Nephron (organoid): ENCODE results near the gene DNAJC27.
"Not testable (repeated sequence)": the region's sequence is repeated elsewhere in the genome, so short reads cannot be mapped to it uniquely, and the experiment has no call there.

Experiments used
- H3K27ac Mint-ChIP-seq, 3 experiments: 2 replicates each; pipeline ENCODE4 v1.8.0; 2020; ENCODE audit warnings: mixed read lengths in 3 of 3, mild to moderate bottlenecking in 2 of 3, moderate library complexity in 1 of 3
- H3K27me3 Mint-ChIP-seq: 2 replicates; pipeline ENCODE4 v1.8.0; 2021; ENCODE audit warnings: low read depth, mild to moderate bottlenecking, moderate library complexity, mixed read lengths
- H3K36me3 Mint-ChIP-seq: 2 replicates; pipeline ENCODE4 v1.8.0; 2020; ENCODE audit warnings: low read depth, mixed read lengths
- H3K4me1 Mint-ChIP-seq: 2 replicates; pipeline ENCODE4 v1.8.0; 2020; ENCODE audit warnings: mixed read lengths
- H3K4me3 Mint-ChIP-seq, 3 experiments: 2 replicates each; pipeline ENCODE4 v1.8.0; 2020; ENCODE audit warnings: mild to moderate bottlenecking in 3 of 3, mixed read lengths in 3 of 3, moderate library complexity in 2 of 3
- H3K9me3 Mint-ChIP-seq: 2 replicates; pipeline ENCODE4 v1.8.0; 2020; ENCODE audit warnings: mixed read lengths
- CTCF ChIP-seq, 3 experiments: fragments of 200-600 bp; sonication (generic); IDR thresholded peaks; one replicate each; pipeline ENCODE4 v1.5.0; 2021; ENCODE audit warnings: antibody characterized with exemption in 3 of 3; ENCODE audit not compliant: unreplicated experiment in 3 of 3

The DNAJC27 gene

GRCh38 chr2:25001325-25001637, 29.5 kb upstream of the DNAJC27 start:
- Mint-ChIP-seq H3K4me3 (no peak overlapping the region), H3K27ac (peak overlapping the region in 2 of 3 experiments; percentile 12 to 85), H3K27me3 (peaks cover 7% of the 10 kb centered on the region), H3K36me3 (no peaks in the 10 kb centered on the region), H3K9me3 (no peaks in the 10 kb centered on the region), H3K4me1 (peaks cover 26% of the 10 kb centered on the region)
- TF ChIP-seq CTCF (IDR thresholded peaks at IDR 0.05; ENCODE audit: unreplicated experiment in 3 of 3), result no peak

GRCh38 chr2:25000503-25001324, 29.0 kb upstream of the DNAJC27 start:
- H3K27me3 Mint-ChIP-seq, result peaks cover 7% of the 10 kb centered on the region
- peaks cover 26% of the 10 kb centered on the region for H3K4me1 Mint-ChIP-seq
- peak overlapping the region in 2 of 3 experiments; percentile 0 to 8 for H3K4me3 Mint-ChIP-seq
- TF ChIP-seq CTCF (IDR thresholded peaks at IDR 0.05; ENCODE audit: unreplicated experiment in 3 of 3), result no peak
- peak overlapping the region; percentile 41 to 85 (median 74) for H3K27ac Mint-ChIP-seq
- H3K9me3 Mint-ChIP-seq, result no peaks in the 10 kb centered on the region
- H3K36me3 Mint-ChIP-seq, result no peaks in the 10 kb centered on the region

GRCh38 chr2:25000036-25000435, 28.3 kb upstream of the DNAJC27 start:
- Mint-ChIP-seq H3K27me3 (peaks cover 7% of the 10 kb centered on the region), H3K36me3 (no peaks in the 10 kb centered on the region), H3K4me3 (peak overlapping the region in 1 of 3 experiments; percentile 8), H3K4me1 (peaks cover 26% of the 10 kb centered on the region), H3K9me3 (no peaks in the 10 kb centered on the region), H3K27ac (peak overlapping the region; percentile 41 to 85 (median 74))
- no peak for TF ChIP-seq CTCF (IDR thresholded peaks at IDR 0.05; ENCODE audit: unreplicated experiment in 3 of 3)

GRCh38 chr2:24999097-24999496, 27.3 kb upstream of the DNAJC27 start:
- H3K36me3 Mint-ChIP-seq, H3K9me3 Mint-ChIP-seq, H3K27me3 Mint-ChIP-seq, H3K4me3 Mint-ChIP-seq, H3K27ac Mint-ChIP-seq: not testable (repeated sequence)
- peaks cover 27% of the 10 kb centered on the region for H3K4me1 Mint-ChIP-seq

GRCh38 chr2:24994146-24994724, 22.5 kb upstream of the DNAJC27 start:
- Mint-ChIP-seq H3K4me1 (peaks cover 10% of the 10 kb centered on the region), H3K9me3 (peaks cover 5% of the 10 kb centered on the region), H3K27ac (peak overlapping the region in 2 of 3 experiments; percentile 1 to 3), H3K27me3 (peaks cover 3% of the 10 kb centered on the region), H3K4me3 (no peak overlapping the region), H3K36me3 (no peaks in the 10 kb centered on the region)
- no peak for TF ChIP-seq CTCF (IDR thresholded peaks at IDR 0.05; ENCODE audit: unreplicated experiment in 3 of 3)

- no peak overlapping the region for H3K4me3 Mint-ChIP-seq
- peaks cover 10% of the 10 kb centered on the region for H3K4me1 Mint-ChIP-seq
- peaks cover 7% of the 10 kb centered on the region for H3K9me3 Mint-ChIP-seq
- no peaks in the 10 kb centered on the region for H3K36me3 Mint-ChIP-seq
- H3K27me3 Mint-ChIP-seq, result peaks cover 3% of the 10 kb centered on the region
- no peak for TF ChIP-seq CTCF (IDR thresholded peaks at IDR 0.05; ENCODE audit: unreplicated experiment in 3 of 3)
- H3K27ac Mint-ChIP-seq, result peak overlapping the region in 2 of 3 experiments; percentile 1 to 3
Observed at GRCh38 chr2:24993406-24994145, 21.8 kb upstream of the DNAJC27 start.
